Measurements from ENCODE around the gene ZNF865. TPM values are rescaled to one million over a fixed set of nuclear protein-coding genes. Genes with fewer than 3 reads are reported as not detected.

The ZNF865 gene
- total and polyA plus RNA-seq, 10 donors, result 4.8 to 23.3 (median 14.3) TPM

DNA sequence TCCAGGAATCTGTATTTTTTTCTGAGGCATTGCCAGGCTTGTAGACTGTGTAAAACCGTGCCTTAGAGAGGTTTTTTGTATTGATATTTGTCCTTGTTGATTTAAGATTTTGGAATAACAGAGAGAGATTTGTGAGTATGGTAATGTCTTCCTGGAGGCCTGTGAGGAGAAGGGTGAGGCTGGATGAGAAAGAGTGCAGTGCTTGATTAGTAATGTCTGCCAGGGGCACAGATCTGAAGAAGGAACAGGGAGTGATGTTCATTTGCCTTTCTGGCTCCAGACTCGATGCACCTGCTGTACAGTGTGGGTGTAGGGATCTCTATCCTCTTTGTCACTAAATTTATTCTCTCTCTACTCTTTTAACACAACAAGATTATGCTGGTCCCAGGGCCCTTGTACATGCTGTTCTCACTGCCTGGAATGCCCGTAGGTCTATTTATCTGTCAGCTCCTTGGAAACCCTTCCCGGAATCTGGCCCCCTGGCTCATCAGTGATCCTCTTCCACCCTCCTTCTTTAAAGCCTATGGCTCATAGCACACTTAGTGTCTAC, 10.4 kb upstream of the ZNF865 start:
- intact Hi-C loops (cut with DNase I; ENCODE audit: low total_unique reads), result no loop called here
- WGBS, 5 donors, result 88 to 96% (median 92%) methylated on average over 4 of the region's 4 CpGs
- Histone ChIP-seq H3K9me3 (peaks cover 0 to 4% (median 0%) of the 10 kb centered on the region in 8 donors), H3K27me3 (replicated peaks in 1 of 7) (no peaks in the 10 kb centered on the region), H3K36me3 (peaks cover 0 to 63% (median 41%) of the 10 kb centered on the region in 6 donors), H3K4me1 (peaks cover 0 to 12% (median 7%) of the 10 kb centered on the region in 6 donors), H3K27ac (no peak overlapping the region), H3K4me3 (no peak overlapping the region)
- no peak for DNase-seq
- TF ChIP-seq POLR2A (IDR thresholded peaks at IDR 0.05) (no peak), POLR2AphosphoS5 (IDR thresholded peaks at IDR 0.05) (no peak)
- TF ChIP-seq, protein P1, sequence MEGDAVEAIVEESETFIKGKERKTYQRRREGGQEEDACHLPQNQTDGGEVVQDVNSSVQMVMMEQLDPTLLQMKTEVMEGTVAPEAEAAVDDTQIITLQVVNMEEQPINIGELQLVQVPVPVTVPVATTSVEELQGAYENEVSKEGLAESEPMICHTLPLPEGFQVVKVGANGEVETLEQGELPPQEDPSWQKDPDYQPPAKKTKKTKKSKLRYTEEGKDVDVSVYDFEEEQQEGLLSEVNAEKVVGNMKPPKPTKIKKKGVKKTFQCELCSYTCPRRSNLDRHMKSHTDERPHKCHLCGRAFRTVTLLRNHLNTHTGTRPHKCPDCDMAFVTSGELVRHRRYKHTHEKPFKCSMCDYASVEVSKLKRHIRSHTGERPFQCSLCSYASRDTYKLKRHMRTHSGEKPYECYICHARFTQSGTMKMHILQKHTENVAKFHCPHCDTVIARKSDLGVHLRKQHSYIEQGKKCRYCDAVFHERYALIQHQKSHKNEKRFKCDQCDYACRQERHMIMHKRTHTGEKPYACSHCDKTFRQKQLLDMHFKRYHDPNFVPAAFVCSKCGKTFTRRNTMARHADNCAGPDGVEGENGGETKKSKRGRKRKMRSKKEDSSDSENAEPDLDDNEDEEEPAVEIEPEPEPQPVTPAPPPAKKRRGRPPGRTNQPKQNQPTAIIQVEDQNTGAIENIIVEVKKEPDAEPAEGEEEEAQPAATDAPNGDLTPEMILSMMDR (IDR thresholded peaks at IDR 0.05 in 8 of 11, conservative IDR thresholded peaks at IDR 0.05 in 3 of 11), result no peak

DNA sequence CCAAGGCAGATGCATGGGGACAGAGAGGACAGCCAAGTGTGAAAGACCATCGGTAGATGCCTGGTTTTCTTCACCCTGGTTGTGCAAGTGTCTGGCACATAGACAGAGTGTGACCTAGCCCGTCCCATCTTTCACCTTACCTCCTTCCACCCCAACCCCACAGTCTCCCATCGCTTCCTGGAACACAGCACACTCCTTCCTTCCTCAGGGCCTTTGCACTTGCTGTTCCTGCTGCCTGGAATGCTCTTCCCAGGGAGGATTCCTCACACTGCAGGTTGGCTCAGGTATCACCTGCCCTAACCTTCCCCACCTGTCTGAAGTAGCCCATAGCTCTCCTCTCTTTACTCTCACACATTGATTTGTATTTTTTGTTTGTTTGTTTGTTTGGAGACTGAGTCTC, 9.1 kb upstream of the ZNF865 start:
- H3K27me3 ChIP-seq (replicated peaks in 1 of 7), result no peaks in the 10 kb centered on the region
- DNase-seq, result no peak
- TF ChIP-seq POLR2AphosphoS5 (IDR thresholded peaks at IDR 0.05), result no peak
- TF ChIP-seq, protein P1 (IDR thresholded peaks at IDR 0.05 in 8 of 11, conservative IDR thresholded peaks at IDR 0.05 in 3 of 11), result no peak
- TF ChIP-seq POLR2A (IDR thresholded peaks at IDR 0.05), result no peak
- H3K4me1 ChIP-seq, result peaks cover 3 to 21% (median 15%) of the 10 kb centered on the region in 6 donors
- peaks cover 0 to 4% (median 0%) of the 10 kb centered on the region in 8 donors for H3K9me3 ChIP-seq
- H3K27ac ChIP-seq, result no peak overlapping the region
- H3K36me3 ChIP-seq, result peaks cover 0 to 63% (median 41%) of the 10 kb centered on the region in 6 donors
- H3K4me3 ChIP-seq, result no peak overlapping the region
- WGBS, 5 donors, result 91 to 98% (median 92%) methylated on average over 3 of the region's 3 CpGs
- intact Hi-C loops (cut with DNase I; ENCODE audit: low total_unique reads), result no loop called here

DNA sequence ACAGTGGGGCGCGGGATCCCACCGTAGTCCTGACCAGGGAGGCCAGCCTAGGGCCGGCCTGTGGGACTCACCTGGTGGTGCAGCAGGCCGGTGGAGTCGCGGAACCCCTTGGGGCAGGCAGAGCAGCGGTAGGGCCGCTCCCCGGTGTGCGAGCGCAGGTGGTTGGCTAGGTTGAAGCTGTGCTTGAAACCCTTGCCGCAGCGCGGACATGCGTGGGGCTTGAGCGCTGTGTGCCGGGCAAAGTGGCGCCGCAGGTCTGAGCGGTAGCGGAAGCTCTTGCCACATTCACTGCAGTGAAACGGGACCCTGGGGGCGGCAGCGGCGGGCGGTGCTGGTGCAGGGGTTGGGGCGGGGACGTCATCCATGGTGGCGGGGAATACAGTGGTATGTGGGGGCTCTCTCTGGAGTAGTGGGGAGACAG, 7.9 kb upstream of the ZNF865 start:
- intact Hi-C loops (cut with DNase I; ENCODE audit: low total_unique reads), result no loop called here
- TF ChIP-seq, protein P1 (IDR thresholded peaks at IDR 0.05 in 8 of 11, conservative IDR thresholded peaks at IDR 0.05 in 3 of 11), result no peak
- peak in 1 of 3 donors; percentile 9 for TF ChIP-seq POLR2AphosphoS5 (IDR thresholded peaks at IDR 0.05)
- no peak for TF ChIP-seq POLR2A (IDR thresholded peaks at IDR 0.05)
- peak; percentile 87 for DNase-seq
- WGBS, 5 donors, result 95 to 98% (median 97%) methylated on average over 22 to 30 of the region's 30 CpGs
- no peak overlapping the region for H3K27ac ChIP-seq
- H3K27me3 ChIP-seq (replicated peaks in 1 of 7), result no peaks in the 10 kb centered on the region
- no peak overlapping the region for H3K4me3 ChIP-seq
- peaks cover 0 to 4% (median 0%) of the 10 kb centered on the region in 8 donors for H3K9me3 ChIP-seq
- H3K4me1 ChIP-seq, result peaks cover 5 to 33% (median 24%) of the 10 kb centered on the region in 6 donors
- peaks cover 0 to 59% (median 37%) of the 10 kb centered on the region in 6 donors for H3K36me3 ChIP-seq

DNA sequence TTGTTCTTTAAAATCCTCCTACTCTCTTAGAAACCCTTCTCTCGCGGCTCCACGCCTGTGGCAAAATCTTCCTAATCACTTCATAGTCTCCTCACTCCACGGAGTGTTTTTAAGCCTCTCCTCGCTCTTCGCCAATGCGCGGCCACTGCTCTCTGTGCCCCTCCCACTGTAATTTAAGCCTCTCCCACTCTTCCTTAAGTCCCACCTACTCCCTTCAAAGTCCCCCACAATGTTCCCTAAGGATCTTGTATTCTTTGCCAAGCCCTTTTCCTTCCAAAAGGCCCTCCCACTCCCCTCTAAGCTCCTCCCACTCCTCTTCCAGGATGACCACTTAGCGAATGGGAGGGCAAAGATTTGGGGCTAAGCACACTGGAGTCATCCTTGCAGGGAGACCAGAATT, 7.4 kb upstream of the ZNF865 start:
- H3K27me3 ChIP-seq (replicated peaks in 1 of 7), result no peaks in the 10 kb centered on the region
- DNase-seq, result peak; percentile 73
- H3K4me3 ChIP-seq, result no peak overlapping the region
- intact Hi-C loops (cut with DNase I; ENCODE audit: low total_unique reads), result no loop called here
- H3K4me1 ChIP-seq, result peaks cover 5 to 39% (median 26%) of the 10 kb centered on the region in 6 donors
- peak overlapping the region in 4 of 8 donors; percentile 95 to 99 (median 98) for H3K27ac ChIP-seq
- H3K9me3 ChIP-seq, result peaks cover 0 to 4% (median 0%) of the 10 kb centered on the region in 8 donors
- WGBS, 5 donors, result 88 to 96% (median 93%) methylated on average over 9 of the region's 9 CpGs
- H3K36me3 ChIP-seq, result peaks cover 0 to 58% (median 35%) of the 10 kb centered on the region in 6 donors
- TF ChIP-seq POLR2A (IDR thresholded peaks at IDR 0.05) (no peak), POLR2AphosphoS5 (IDR thresholded peaks at IDR 0.05) (no peak)
- TF ChIP-seq, protein P1 (IDR thresholded peaks at IDR 0.05 in 8 of 11, conservative IDR thresholded peaks at IDR 0.05 in 3 of 11), result no peak
